ENCODE measurements around the gene MFN2. TPM values are rescaled to one million over a fixed set of nuclear protein-coding genes. Genes with fewer than 3 reads are reported as not detected.

The MFN2 gene
- total and polyA plus RNA-seq, 2 of the 8 experiments (the other 6 are each of a cell fraction or from before 2014, with no cell fraction given): 34.0 to 62.5 TPM

DNA sequence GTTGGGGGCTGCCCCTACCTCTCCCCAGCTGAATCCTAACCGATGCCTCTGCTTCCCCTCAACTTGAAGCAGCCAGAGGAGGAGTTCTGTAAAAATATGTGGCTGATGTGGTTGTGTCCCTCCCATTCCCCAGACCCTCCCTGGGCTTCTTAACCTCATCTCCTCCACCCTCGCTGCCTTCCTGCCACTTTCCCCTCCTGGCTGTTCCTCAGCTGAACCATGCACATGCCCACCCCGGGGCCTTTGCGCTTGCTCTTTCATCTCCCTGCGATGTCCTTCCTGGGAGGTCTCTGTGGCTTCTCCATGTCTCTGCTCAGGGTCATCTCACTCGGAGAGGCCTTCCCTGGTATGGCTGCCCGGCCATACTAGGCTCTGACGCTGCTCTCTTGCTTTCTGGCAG, 48.0 kb downstream of the MFN2 start (continued):
- TF ChIP-seq, protein P1, sequence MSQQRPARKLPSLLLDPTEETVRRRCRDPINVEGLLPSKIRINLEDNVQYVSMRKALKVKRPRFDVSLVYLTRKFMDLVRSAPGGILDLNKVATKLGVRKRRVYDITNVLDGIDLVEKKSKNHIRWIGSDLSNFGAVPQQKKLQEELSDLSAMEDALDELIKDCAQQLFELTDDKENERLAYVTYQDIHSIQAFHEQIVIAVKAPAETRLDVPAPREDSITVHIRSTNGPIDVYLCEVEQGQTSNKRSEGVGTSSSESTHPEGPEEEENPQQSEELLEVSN (IDR thresholded peaks at IDR 0.05): no peak
- TF ChIP-seq PHF8 (conservative IDR thresholded peaks at IDR 0.05; ENCODE audit: low read depth, low read length): no peak
- TF ChIP-seq, protein P2, sequence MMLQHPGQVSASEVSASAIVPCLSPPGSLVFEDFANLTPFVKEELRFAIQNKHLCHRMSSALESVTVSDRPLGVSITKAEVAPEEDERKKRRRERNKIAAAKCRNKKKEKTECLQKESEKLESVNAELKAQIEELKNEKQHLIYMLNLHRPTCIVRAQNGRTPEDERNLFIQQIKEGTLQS (IDR thresholded peaks at IDR 0.05; ENCODE audit: insufficient read depth, low read depth, low read length): no peak

Measured in H1 (cell line).